Measurements from ENCODE around the gene RAB20.
"Not testable (repeated sequence)": the region's sequence is repeated elsewhere in the genome, so short reads cannot be mapped to it uniquely, and the experiment has no call there.

Gene RAB20

DNA sequence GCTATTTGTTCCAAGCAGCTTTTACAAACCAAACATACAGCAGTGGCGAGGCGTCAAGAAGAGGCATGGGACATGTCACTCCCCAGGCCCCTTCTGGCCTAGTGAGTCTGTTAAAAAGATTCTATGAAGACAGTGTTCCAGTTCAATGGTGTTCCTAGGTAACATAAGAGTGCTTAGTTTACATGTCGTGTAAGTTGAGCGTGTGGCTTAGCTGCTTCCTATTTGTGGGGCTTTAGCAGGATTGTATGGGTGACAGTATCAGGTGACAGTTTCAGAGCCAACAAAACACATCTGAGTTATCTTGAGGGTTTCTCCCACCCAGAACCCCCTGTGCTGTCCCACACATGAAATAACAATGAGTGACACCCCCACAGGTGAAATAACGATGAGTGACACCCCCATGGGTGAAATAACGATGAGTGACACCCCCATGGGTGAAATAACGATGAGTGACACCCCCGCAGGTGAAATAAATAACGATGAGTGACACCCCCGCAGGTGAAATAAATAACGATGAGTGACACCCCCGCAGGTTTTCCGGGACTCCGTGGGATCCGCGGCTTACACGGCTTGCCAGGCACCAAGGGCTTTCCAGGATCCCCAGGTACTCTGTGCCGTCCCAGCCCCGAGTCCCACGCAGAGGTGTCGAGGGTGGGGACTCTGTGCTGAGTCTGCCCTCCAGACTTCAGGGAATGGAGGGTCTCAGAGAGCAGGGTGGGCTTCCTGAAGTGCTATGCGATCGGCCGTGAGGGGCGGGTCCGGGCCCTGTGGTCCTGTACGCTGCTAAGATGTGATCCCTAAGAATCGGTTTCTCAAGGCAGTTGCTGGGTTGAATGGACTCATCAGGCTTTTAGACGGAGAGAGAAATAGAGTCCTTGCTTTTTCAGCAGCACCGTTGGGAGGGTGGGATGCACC is 68.6 kb downstream of the RAB20 start:
- Mint-ChIP-seq H3K27me3 (no peaks in the 10 kb centered on the region), H3K9me3 (no peaks in the 10 kb centered on the region), H3K4me3 (no peak overlapping the region), H3K27ac (ENCODE audit: low read depth) (no peak overlapping the region), H3K36me3 (ENCODE audit: insufficient read depth) (no peaks in the 10 kb centered on the region), H3K4me1 (no peaks in the 10 kb centered on the region)
- ATAC-seq (replicated peaks; ENCODE audit: extremely low read depth, poor library complexity, severe bottlenecking) (no peak), DNase-seq (ENCODE audit: low spot score in 2 of 2) (no peak)

DNA sequence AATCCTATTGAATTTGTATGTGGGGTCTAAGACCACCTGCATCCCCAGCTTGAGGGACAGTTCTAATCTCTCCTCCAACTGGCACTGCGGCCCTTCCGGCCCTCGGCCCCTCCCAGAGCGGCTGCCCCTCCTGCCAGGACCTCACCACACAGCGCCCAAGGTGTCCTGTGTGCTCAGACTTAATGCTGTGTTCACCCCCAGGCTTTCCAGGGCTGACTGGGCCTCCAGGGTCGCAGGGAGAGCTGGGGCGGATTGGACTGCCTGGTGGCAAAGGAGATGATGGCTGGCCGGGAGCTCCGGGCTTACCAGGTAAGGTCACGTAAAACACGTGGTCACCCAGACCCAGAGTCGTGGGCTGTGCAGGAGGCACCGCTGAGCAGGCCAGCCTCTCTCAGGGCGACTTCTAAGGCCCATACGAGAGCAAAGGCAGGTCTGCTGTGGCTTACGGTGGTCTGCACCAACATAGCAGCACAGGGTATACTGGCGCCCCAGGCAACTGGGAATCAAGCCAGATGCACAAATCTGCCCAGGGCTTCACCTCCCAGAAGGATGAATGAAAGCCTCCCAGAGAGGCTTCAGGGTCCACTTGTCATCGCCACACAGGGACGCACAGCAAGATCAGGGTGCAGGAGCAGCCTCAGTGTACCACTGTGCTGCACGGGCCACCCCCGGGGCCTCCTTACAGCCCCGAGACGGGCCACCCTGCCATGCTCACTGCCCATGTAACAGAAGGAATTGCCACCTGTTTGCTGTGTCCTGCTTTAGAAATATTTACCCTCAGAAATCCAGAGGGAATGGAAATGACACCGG is 69.4 kb downstream of the RAB20 start:
- Mint-ChIP-seq H3K4me3 (no peak overlapping the region), H3K4me1 (no peaks in the 10 kb centered on the region), H3K9me3 (no peaks in the 10 kb centered on the region), H3K27me3 (no peaks in the 10 kb centered on the region), H3K36me3 (ENCODE audit: insufficient read depth) (no peaks in the 10 kb centered on the region), H3K27ac (ENCODE audit: low read depth) (no peak overlapping the region)
- ATAC-seq (replicated peaks; ENCODE audit: extremely low read depth, poor library complexity, severe bottlenecking) (no peak), DNase-seq (ENCODE audit: low spot score in 2 of 2) (no peak)

GRCh38 chr13:110490009-110490770 is 71.3 kb downstream of the RAB20 start:
- no peak for DNase-seq (ENCODE audit: low spot score in 2 of 2)
- ATAC-seq (replicated peaks; ENCODE audit: extremely low read depth, poor library complexity, severe bottlenecking), result no peak
- Mint-ChIP-seq H3K36me3 (ENCODE audit: insufficient read depth) (no peaks in the 10 kb centered on the region), H3K9me3 (no peaks in the 10 kb centered on the region), H3K4me3 (no peak overlapping the region), H3K4me1 (no peaks in the 10 kb centered on the region), H3K27me3 (no peaks in the 10 kb centered on the region), H3K27ac (ENCODE audit: low read depth) (no peak overlapping the region)

DNA sequence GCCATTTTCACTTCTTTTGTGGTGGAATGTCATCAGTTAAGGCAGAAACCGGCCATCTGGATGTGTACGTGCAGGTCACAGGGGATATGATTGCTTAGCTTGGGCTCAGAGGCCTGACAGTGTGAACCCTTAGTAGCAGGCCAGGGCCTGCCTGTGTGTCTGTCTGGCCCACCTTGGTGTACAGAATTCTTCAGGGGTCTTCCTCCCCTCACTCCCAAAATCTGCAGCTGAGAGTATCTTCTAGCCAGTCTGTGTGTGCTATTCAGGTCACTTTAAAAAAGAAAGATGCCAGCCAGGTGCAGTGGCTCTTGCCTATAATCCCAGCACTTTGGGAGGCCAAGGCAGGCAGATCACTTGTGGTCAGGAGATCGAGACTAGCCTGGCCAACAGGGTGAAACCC is 74.6 kb downstream of the RAB20 start:
- H3K4me1 Mint-ChIP-seq; H3K9me3 Mint-ChIP-seq; H3K27ac Mint-ChIP-seq (ENCODE audit: low read depth); ATAC-seq (replicated peaks; ENCODE audit: extremely low read depth, poor library complexity, severe bottlenecking); DNase-seq (ENCODE audit: low spot score in 2 of 2); H3K36me3 Mint-ChIP-seq (ENCODE audit: insufficient read depth); H3K4me3 Mint-ChIP-seq: not testable (repeated sequence)
- H3K27me3 Mint-ChIP-seq, result peaks cover 25% of the 10 kb centered on the region

DNA sequence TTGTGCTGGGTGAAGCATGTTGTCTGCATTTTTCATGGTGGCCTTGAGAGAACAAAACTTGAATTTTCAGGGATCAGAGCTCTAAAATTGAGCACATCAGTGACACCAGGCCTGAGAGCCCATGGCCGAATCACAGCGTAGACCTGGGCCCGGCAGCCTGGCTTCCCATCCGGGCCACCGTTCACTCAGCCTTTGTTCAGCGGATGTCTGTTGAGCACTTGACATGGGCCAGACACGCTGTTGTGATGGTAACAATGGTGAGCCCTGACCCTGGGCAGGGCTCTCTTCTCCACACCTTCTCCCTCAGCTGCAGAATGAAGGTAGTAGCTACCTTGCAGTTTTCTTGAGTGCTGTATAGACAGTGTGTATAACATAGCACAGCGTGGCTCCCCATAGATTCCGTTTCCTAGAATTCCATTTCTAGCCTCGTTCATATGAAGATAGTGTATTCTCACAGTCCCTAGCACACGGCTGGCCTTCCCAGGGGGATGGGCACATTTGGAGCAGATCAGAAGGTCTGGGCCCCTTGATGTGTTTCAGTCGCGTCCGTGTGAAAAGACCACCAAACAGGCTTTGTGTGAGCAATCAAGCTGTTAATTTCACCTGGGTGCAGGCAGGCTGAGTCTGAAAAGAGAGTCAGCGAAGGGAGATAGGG is 75.3 kb downstream of the RAB20 start:
- no peak overlapping the region for H3K27ac Mint-ChIP-seq (ENCODE audit: low read depth)
- peaks cover 27% of the 10 kb centered on the region for H3K27me3 Mint-ChIP-seq
- no peaks in the 10 kb centered on the region for H3K4me1 Mint-ChIP-seq
- no peaks in the 10 kb centered on the region for H3K9me3 Mint-ChIP-seq
- no peaks in the 10 kb centered on the region for H3K36me3 Mint-ChIP-seq (ENCODE audit: insufficient read depth)
- no peak for DNase-seq (ENCODE audit: low spot score in 2 of 2)
- H3K4me3 Mint-ChIP-seq, result no peak overlapping the region
- no peak for ATAC-seq (replicated peaks; ENCODE audit: extremely low read depth, poor library complexity, severe bottlenecking)

- Mint-ChIP-seq H3K4me3 (no peak overlapping the region), H3K9me3 (no peaks in the 10 kb centered on the region), H3K36me3 (ENCODE audit: insufficient read depth) (no peaks in the 10 kb centered on the region), H3K27ac (ENCODE audit: low read depth) (no peak overlapping the region), H3K4me1 (no peaks in the 10 kb centered on the region), H3K27me3 (peaks cover 27% of the 10 kb centered on the region)
- ATAC-seq (replicated peaks; ENCODE audit: extremely low read depth, poor library complexity, severe bottlenecking) (no peak), DNase-seq (ENCODE audit: low spot score in 2 of 2) (no peak)
Measured at GRCh38 chr13:110485604-110486003, 75.9 kb downstream of the RAB20 start.

DNA sequence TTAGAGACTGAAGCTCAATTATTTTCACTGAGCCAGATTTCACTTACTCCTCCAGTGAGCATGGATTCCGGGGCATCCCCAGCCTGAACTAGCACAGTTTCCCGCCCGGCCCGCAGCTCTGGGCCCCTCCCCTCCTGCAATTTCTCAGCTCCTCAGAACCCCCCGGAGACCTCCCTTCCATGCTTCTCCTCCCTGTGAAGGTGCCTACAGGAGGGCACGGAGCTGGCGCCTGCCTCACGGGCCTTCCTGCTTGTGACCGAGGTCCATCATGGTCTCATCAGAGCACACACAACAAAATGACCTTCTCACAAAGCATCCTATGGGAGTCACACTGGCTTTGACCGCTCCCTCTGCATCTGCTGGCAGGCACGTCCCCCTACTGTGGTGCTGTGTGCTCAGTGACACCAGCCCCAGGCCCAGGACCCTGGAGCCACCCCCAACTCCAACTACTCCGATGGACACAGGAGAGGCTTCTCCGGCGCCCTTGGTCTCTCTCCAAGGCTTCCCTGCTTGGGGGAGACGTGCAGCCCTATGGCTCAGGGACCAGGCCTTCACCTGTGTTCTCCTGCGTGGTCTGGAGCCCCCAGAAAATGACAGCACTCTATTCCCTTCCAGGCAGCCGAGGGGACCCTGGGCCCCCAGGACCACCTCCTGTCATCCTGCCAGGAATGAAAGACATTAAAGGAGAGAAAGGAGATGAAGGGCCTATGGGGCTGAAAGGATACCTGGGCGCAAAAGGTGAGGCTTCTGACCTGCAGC is 77.1 kb downstream of the RAB20 start:
- Mint-ChIP-seq H3K27me3 (peaks cover 31% of the 10 kb centered on the region), H3K27ac (ENCODE audit: low read depth) (no peak overlapping the region), H3K9me3 (no peaks in the 10 kb centered on the region), H3K4me3 (no peak overlapping the region), H3K36me3 (ENCODE audit: insufficient read depth) (no peaks in the 10 kb centered on the region), H3K4me1 (no peaks in the 10 kb centered on the region)
- ATAC-seq (replicated peaks; ENCODE audit: extremely low read depth, poor library complexity, severe bottlenecking), result no peak
- DNase-seq (ENCODE audit: low spot score in 2 of 2), result no peak

DNA sequence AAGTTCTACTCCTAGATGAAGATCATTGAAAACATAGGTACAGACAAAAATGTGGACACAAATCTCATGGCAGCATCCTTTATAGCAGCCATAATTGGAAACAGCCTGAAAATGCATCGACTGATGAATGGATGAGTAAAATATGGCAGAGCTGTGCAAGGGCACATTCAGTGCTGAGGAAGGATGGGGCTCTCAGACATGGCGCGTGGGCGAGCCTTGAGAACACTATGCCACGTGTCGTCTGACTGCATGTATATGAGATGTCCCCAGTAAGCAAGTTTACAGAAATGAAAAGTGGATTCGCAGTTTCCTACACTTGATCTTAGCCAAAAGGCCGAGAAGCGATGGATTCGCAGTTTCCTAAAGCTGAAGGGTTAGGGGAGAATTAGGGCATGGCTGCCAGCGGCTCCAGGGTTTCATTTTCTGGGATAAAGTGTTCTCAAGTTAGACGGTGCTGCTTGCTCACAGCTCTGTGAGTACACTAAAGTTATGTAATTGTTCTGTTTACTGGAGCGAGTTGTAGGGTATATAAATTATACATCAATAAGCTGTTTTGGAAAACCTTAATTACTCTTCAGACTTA is 78.0 kb downstream of the RAB20 start:
- Mint-ChIP-seq H3K9me3 (no peaks in the 10 kb centered on the region), H3K27me3 (peaks cover 41% of the 10 kb centered on the region), H3K27ac (ENCODE audit: low read depth) (no peak overlapping the region), H3K4me3 (no peak overlapping the region), H3K4me1 (no peaks in the 10 kb centered on the region), H3K36me3 (ENCODE audit: insufficient read depth) (no peaks in the 10 kb centered on the region)
- no peak for DNase-seq (ENCODE audit: low spot score in 2 of 2)
- ATAC-seq (replicated peaks; ENCODE audit: extremely low read depth, poor library complexity, severe bottlenecking), result no peak

DNA sequence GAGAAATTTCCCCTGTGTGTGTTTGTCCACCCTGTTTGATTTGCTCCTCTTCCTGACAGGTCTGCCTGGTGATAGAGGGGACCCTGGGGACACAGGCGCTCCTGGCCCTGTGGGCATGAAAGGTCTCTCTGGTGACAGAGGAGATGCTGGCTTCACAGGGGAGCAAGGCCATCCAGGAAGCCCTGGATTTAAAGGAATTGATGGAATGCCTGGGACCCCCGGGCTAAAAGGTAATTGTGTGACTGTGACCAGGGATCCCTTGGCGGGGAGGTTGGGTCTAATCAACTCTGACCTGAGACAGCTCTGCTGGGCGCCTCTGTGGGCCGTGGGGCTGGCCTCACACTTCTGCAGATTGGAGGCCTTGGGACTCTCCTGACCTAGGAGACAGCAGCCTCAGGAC is 81.4 kb downstream of the RAB20 start:
- Mint-ChIP-seq H3K27ac (ENCODE audit: low read depth) (no peak overlapping the region), H3K4me1 (no peaks in the 10 kb centered on the region), H3K4me3 (no peak overlapping the region), H3K9me3 (no peaks in the 10 kb centered on the region), H3K27me3 (peaks cover 68% of the 10 kb centered on the region), H3K36me3 (ENCODE audit: insufficient read depth) (no peaks in the 10 kb centered on the region)
- ATAC-seq (replicated peaks; ENCODE audit: extremely low read depth, poor library complexity, severe bottlenecking) (no peak), DNase-seq (ENCODE audit: low spot score in 2 of 2) (no peak)

- no peak for ATAC-seq (replicated peaks; ENCODE audit: extremely low read depth, poor library complexity, severe bottlenecking)
- Mint-ChIP-seq H3K4me1 (no peaks in the 10 kb centered on the region), H3K4me3 (no peak overlapping the region), H3K36me3 (ENCODE audit: insufficient read depth) (no peaks in the 10 kb centered on the region), H3K27me3 (peaks cover 66% of the 10 kb centered on the region), H3K9me3 (no peaks in the 10 kb centered on the region), H3K27ac (ENCODE audit: low read depth) (no peak overlapping the region)
- no peak for DNase-seq (ENCODE audit: low spot score in 2 of 2)
Measured at GRCh38 chr13:110479648-110480047, 81.9 kb downstream of the RAB20 start.

GRCh38 chr13:110479215-110479545 is 82.3 kb downstream of the RAB20 start:
- DNase-seq (ENCODE audit: low spot score in 2 of 2), result no peak
- H3K27ac Mint-ChIP-seq (ENCODE audit: low read depth), result no peak overlapping the region
- no peak for ATAC-seq (replicated peaks; ENCODE audit: extremely low read depth, poor library complexity, severe bottlenecking)
- H3K4me1 Mint-ChIP-seq, result no peaks in the 10 kb centered on the region
- no peaks in the 10 kb centered on the region for H3K9me3 Mint-ChIP-seq
- no peaks in the 10 kb centered on the region for H3K36me3 Mint-ChIP-seq (ENCODE audit: insufficient read depth)
- peaks cover 62% of the 10 kb centered on the region for H3K27me3 Mint-ChIP-seq
- no peak overlapping the region for H3K4me3 Mint-ChIP-seq
